ENCODE measurements around the gene MYCBP.

- TF ChIP-seq CTCF (IDR thresholded peaks at IDR 0.05) (no peak), POLR2A (IDR thresholded peaks at IDR 0.05) (no peak), POLR2AphosphoS5 (IDR thresholded peaks at IDR 0.05) (no peak), EP300 (IDR thresholded peaks at IDR 0.05) (no peak)
Observed at GRCh38 chr1:38819516-38819915, 53.6 kb downstream of the MYCBP start.
